ENCODE data around the gene PCDH15. TPM values are rescaled to one million over a fixed set of nuclear protein-coding genes. Genes with fewer than 3 reads are reported as not detected.

PCDH15 gene
- 17.0 TPM for total RNA-seq

GRCh38 chr10:54800741-54801421 lies at the start of gene PCDH15:
Gene PCDH15, minus strand, starts transcription at chr10:54801231. Its CDS starts 136,969 bp downstream, at chr10:54664262.

Measured in camera-type eye (tissue), 1 donor.